CMK (cell line): ENCODE data around the gene PSRC1.

Experiments
- DNase-seq: peaks from one replicate; pipeline ENCODE4 v3.0.0-alpha.2; 2010; ENCODE audit warnings: low read depth

Gene PSRC1

GRCh38 chr1:109271458-109271857, 11.5 kb downstream of the PSRC1 start:
- DNase-seq = no peak

GRCh38 chr1:109270623-109271317, 12.2 kb downstream of the PSRC1 start:
- no peak for DNase-seq

GRCh38 chr1:109269981-109270622, 12.8 kb downstream of the PSRC1 start:
- no peak for DNase-seq

- DNase-seq = no peak
Measured at GRCh38 chr1:109269212-109269980, 13.5 kb downstream of the PSRC1 start.

GRCh38 chr1:109268431-109269211, 14.3 kb downstream of the PSRC1 start:
- DNase-seq = no peak

GRCh38 chr1:109267743-109268300, 15.1 kb downstream of the PSRC1 start:
- DNase-seq = no peak

GRCh38 chr1:109266965-109267364, 16.0 kb downstream of the PSRC1 start:
- no peak for DNase-seq

GRCh38 chr1:109265741-109266330, 17.1 kb downstream of the PSRC1 start:
- DNase-seq = no peak

- DNase-seq = no peak
Measured at GRCh38 chr1:109265016-109265415, 17.9 kb downstream of the PSRC1 start.

- DNase-seq = no peak
Measured at GRCh38 chr1:109264379-109264755, 18.6 kb downstream of the PSRC1 start.

GRCh38 chr1:109263597-109264378, 19.2 kb downstream of the PSRC1 start:
- peak; percentile 60 for DNase-seq

- DNase-seq = no peak
Measured at GRCh38 chr1:109263234-109263596, 19.7 kb downstream of the PSRC1 start.

- no peak for DNase-seq
Measured at GRCh38 chr1:109262231-109263055, 20.5 kb downstream of the PSRC1 start.

- DNase-seq = no peak
Measured at GRCh38 chr1:109261578-109261977, 21.4 kb downstream of the PSRC1 start.

- no peak for DNase-seq
Measured at GRCh38 chr1:109261006-109261405, 21.9 kb downstream of the PSRC1 start.

- DNase-seq = no peak
Measured at GRCh38 chr1:109259674-109260557, 23.0 kb downstream of the PSRC1 start.

GRCh38 chr1:109258481-109259466, 24.2 kb downstream of the PSRC1 start:
- DNase-seq = no peak
